GM21723 (cell line): ENCODE results near the gene INTS3.
"Not testable (repeated sequence)": the region's sequence is repeated elsewhere in the genome, so short reads cannot be mapped to it uniquely, and the experiment has no call there.

Experiments used
- ATAC-seq: cut with Tn5 transposase; IDR thresholded peaks from one replicate; pipeline ENCODE4 v1.9.1; 2021; ENCODE audit warnings: mild to moderate bottlenecking, moderate library complexity; ENCODE audit not compliant: unreplicated experiment

INTS3 gene

DNA sequence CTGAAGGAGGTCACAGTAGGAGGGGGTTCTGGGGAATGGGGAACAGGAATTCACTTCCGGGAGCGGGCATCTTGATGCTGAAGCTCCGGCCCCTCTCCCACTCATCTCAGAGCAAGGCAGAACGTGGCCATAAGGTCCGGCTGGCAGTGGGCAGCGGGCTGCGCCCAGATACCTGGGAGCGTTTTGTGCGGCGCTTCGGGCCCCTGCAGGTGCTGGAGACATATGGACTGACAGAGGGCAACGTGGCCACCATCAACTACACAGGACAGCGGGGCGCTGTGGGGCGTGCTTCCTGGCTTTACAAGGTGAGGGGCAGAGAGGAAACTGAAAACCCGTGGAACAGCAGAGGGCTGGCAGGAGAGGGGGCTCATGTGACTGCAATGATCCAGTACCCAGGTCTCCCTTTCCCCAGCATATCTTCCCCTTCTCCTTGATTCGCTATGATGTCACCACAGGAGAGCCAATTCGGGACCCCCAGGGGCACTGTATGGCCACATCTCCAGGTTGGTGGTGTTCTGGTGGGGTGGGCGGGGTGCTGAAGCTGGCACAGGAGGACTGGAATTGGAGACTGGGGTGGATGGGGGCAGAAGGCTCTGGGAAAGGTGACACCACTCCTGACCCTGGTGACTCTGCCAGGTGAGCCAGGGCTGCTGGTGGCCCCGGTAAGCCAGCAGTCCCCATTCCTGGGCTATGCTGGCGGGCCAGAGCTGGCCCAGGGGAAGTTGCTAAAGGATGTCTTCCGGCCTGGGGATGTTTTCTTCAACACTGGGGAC is 50.4 kb downstream of the INTS3 start:
- no peak for ATAC-seq

DNA sequence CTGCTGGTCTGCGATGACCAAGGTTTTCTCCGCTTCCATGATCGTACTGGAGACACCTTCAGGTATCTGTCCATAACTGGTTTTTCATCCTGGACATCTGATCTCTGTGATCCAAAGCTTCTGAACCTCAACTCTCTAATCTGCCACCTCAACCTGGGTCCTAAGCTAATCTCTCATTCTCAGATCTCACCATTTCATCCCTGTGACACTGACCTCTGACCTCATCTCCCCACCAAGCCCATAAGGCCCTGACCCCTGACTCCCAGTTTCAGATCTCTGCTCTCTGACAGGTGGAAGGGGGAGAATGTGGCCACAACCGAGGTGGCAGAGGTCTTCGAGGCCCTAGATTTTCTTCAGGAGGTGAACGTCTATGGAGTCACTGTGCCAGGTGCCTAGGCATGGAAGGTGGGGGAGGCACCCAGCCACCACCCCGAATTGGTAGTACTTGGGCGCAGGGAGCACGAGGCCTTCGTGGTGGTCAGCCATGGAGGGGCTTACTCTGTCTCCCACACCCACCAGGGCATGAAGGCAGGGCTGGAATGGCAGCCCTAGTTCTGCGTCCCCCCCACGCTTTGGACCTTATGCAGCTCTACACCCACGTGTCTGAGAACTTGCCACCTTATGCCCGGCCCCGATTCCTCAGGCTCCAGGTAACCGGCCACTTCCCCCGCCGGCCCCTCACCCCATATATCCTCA is 51.1 kb downstream of the INTS3 start:
- no peak for ATAC-seq

DNA sequence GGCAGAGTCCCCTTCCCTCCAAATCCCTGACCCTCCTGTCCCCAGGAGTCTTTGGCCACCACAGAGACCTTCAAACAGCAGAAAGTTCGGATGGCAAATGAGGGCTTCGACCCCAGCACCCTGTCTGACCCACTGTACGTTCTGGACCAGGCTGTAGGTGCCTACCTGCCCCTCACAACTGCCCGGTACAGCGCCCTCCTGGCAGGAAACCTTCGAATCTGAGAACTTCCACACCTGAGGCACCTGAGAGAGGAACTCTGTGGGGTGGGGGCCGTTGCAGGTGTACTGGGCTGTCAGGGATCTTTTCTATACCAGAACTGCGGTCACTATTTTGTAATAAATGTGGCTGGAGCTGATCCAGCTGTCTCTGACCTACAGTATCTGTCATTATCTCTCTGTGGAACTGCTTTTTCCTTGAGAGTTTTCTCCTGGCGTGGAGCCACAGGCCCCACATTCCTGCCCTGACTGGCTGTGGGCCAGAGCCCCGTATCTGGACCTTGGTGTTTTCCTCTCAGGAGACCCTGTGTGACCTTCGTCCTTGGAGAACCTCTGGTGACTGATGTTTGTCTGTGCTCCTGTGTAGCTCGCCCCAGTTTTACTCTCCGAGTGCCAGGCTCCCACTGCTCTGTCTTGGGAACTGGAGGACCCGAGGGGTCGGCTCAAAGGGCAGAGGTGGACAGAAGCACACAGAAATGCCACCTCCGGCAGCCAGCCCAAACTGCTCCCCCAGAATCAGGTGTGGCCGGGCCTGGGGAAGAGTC is 52.1 kb downstream of the INTS3 start:
- ATAC-seq = no peak

DNA sequence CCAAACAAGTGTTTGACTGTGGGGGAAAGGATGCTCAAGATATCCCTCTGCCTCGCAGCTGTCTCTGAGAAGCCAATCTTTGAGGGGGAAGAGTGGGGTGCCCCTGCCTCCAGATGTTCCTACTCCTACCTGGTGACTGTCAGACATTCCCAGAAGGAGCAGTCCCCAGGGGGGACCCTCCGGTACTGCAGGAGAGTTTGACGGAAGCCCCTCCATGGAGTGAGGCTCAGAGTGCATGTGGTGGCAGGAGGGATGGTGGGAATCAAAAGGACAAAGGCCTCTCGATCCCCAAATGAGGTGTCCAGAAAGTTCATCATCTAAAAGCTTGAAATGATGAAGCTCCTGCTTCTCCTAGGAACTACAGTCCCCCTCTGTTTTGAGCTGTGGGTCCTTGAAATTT is 52.7 kb downstream of the INTS3 start:
- no peak for ATAC-seq

DNA sequence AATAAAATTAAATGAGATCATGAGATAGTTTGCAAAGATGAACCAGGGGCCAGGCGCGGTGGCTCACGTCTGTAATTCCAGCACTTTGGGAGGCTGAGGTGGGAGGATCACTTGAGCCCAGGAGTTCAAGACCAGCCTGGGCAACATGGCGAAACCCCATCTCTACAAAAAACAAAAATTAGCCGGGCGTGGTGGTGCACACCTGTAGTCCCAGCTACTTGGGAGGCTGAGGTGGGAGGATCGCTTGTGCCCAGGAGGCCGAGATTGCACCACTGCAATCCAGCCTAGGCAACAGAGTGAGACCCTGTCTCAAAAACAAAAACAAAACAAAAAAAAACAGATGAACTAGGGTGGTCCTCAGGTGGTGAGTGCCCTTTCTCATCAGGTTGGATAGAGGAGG is 54.8 kb downstream of the INTS3 start:
- not testable (repeated sequence) for ATAC-seq

DNA sequence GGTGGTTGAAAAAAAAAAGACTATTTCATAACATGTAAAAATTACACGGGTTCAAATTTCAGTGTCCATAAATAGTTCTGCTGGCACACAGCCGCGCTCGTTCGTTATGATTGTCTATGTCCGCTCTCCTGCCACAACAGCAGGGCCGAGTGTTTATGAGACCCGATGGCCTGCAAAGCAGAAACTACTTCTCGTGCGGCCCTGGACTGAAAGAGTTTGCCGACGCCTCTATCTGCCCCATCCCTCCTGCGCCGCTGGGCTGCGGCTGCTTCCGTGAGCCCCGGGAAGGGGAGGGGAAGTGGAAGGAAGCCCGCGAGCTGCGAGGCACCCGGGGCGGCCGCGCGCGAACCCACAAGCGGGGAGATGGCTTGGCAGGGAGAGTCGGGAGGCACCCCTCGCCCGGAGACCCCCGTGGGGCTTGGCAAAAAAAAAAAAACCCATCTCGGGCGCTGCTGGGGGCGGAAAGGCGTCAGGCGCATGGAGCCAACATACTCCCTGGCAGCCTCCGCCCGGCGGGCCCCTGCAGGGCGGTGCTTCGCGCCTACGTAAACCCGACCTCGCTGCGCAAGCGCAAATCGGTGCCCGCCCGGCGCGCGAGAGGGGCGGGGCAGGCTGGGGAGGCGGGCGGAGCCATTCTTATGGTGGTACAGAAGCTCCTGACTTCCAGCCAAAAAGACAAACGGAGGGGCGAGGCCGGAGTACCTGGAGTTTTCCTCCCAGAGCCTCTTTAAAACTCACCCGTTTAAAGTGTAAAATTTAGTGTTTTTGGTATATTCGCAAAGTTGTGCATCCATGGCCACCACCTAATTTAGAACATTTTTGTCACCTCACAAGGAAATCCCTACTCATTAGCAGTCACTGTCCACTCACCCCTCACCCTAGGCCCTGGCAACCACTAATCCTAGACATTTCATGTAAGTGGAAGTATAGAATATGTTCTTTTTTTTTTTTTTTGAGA is 55.7 kb downstream of the INTS3 start:
- ATAC-seq = peak; percentile 86

DNA sequence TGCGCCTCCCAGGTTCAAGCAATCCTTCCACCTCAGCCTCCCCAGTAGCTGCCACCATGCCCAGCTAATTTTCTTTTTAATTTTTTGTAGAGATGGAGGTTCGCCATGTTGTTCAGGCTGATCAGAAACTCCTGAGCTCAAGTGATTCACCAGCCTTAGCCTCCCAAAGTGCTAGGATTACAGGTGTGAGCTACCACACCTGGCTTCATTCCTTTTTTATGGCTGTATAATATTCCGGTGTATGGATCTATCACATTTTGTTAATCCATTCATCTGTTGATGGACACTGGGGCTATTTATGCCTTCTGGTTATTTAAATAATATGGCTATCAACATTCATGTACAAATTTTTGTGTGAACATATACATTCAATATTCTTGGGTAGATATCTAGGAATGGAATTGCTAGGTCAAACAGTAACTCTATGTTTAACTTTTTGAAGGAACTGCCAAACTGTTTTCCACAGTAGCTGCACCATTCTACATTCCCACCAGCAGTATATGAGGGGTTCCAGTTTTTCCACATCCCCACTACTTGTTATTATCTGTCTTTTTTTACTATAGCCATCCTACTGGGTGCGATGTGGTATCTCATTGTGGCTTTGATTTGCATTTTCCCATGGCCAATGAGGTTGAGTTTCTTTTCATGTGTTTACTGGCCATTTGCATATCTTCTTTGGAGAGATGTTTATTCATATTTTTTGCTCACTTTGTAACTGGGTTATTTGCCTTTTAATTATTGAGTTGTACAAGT is 58.4 kb downstream of the INTS3 start:
- no peak for ATAC-seq

DNA sequence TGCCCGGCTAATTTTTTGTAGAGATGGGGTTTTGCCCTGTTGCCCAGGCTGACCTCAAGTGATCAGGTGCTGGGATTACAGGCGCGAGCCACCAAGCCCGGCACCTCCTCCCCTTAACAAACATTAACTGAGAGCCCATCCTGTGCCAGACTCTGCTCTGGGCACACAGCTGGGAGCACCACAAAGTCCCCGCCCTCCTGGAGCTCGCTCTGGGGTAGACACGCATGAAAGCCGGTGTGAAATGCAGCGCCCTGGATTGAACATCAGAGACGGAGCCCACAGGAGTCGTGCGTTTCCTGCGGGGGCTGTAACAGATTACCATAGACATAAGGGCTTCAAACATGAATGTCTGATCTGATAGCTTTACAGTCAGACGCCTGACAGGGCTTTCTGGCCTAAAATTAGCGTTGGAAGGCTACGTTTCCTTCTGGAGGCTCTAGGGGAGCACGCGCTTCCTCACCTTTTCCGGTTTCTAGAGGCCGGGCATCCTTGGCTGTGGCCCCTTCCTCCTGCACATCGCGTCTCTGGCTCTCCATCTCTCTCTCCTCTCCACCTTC is 61.7 kb downstream of the INTS3 start:
- no peak for ATAC-seq

DNA sequence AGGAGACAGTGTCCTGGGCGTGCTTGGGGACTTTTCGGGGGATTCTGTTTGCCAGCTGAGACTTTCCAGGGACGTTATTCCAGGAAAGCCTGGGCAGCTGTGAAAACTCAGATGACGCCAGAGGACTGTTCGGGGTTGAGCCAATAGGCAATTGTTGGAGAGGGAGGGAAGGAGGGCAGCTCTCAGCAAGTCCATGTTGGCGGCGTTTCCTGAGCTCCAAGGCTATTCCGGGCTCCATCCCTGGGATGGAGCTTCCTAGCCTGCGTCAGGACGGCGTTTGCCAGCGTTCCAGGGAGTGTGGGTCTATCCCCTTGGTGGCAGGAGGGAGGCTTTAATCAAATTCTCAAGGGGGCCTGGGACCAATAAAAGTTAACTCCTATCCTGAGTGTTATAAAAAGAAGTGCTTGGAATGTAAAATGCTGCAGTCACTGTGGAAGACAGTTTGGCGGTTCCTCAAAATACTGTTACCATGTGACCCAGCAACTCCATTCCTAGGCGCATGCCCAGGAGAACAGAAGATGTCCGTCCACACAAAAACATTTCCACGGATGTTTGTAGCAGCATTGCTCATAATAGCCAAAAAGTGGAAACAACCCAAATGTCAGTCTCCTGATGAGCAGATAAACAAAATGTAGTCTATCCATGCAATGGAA is 62.6 kb downstream of the INTS3 start:
- peak; percentile 2 for ATAC-seq

DNA sequence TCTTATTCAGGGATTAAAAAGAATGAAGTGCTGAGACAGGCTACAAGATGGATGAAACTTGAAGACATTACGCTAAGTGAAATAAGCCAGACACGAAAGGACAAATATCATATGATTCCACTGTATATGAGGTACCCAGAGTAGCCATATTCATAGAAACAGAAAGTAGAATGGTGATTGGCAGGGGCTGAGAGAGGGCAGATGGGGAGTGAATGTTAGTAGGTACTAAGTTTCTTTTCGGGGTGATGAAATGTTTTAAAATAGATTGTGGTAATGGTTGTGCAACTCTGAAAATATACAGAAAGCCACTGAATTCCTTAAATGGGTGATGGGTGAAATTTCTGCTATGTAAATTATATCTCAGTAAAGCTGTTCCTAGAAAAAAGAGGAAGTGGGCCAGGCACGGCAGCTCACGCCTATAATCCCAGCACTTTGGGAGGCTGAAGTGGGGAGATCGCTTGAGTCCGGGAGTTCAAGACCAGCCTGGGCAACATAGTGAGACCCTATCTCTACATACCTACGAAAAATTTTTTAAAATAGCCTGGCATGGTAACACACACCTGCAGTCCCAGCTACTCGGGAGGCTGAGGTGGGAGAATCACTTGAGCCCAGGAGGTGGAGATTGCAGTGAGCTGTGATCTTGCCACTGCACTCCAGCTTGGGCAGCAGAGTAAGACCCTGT is 63.3 kb downstream of the INTS3 start:
- ATAC-seq = peak; percentile 83

DNA sequence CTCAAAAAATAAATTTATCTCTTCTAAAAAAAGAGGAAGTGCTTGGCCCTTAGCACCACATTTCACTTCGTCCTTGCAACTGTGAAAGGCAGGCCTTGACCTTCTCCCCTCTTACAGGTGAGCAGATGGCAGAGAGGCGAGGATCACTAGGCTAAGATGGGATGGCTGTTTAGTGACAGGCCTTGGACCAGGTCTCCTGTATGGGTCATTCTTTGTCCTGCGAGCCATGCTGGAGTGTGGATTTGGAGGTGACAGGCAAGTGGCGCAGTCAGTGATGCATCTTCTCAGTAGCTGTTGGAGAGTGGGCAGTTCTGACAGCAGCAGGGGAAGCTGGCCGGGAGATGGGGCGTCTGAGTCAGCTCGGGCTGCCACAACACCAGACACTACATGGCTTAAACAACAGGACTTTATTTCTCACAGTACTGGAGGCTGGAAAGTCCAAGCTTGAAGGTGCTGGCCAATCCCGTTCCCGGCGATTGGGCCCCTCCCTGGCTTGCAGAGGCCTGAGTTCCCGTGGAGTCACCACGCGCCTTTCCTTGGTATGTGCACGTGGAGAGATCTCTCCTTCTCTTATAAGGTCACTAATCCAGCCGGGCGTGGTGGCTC is 63.9 kb downstream of the INTS3 start:
- ATAC-seq = peak; percentile 9

DNA sequence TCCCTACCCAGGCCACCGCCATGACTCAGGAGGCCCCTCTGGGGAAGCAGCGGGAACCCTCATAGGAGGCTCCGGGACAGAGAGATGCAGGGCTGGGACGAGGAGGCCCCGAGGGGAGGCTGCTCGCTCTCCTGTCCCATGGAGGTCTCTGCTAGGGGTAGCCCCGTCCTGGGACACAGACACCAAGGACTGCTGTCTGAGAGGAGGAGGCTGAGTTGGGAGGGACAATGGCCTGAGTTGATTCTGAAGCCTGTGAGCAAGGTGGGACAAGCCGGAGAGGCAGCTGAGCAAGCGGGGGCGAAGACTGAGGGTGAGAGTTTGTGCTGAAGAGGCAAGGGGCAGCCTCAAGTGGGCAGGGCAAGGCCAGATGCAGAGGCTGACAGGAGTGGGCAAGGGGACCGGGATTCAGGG is 64.8 kb downstream of the INTS3 start:
- no peak for ATAC-seq

DNA sequence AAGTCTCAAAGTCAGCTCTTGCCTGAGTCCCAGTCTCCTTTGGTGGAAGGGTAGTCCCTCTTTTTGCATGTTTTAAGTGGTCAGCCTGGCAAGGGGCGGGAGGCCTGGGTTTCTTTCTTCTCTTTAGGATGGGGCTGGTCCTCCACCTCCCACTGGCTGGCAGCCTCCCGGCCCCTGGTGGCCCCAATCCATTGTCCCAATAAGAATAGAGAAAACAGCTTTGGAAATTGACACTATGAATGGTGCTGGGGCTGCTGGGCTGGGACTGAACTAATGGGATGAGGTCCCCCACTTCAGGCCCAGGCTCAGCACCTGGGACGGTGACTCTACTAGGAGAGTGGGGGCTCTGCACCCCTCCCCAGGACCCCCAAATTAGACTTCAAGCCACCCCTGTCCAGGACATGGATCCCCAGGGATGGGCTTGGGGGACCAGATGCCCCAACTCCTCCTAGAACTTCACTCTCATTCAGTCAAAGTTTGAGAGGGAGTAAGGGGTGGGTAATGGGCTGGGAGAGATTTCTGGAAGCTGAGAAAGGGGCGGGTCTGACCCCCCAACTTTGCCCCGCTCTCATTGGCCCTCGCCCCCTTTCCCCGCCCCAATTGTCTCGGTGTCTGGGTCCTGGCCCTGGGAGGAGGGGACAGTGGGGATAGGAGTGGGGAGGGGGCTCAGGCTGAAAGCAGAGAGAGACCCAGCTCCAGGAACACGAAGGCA is 65.6 kb downstream of the INTS3 start:
- ATAC-seq = no peak

DNA sequence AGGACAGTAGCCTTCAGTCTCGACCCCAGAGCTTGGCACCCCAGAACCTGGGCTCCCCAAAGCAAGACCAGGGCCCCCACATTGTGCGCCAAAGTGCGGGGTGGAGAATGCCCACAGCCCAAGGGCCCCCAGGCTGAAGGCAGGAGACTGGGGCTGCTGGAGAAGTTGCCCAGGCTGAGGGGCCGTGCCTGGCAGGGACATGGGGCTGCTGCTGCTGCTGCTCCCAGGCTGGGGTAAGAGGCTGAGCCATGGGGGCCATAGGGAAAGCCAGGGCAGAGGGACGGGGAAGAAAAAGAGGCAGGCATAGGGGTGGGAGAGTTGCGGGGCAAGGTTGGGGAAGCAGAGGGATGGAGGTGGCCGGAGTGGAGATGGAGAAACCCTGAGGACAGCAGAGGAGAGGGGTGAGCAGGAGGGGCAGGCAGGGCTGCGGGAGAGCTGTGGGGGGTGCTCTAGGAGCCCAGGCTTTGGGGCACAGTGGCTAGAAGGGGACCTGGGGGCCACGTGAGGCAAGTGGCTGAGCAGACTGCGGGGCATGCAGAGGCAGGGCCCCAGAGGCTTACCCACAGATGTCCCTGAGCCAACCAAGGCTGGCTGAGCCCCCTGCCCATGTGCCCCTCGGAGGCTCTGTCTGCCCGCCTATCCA is 66.2 kb downstream of the INTS3 start:
- no peak for ATAC-seq

DNA sequence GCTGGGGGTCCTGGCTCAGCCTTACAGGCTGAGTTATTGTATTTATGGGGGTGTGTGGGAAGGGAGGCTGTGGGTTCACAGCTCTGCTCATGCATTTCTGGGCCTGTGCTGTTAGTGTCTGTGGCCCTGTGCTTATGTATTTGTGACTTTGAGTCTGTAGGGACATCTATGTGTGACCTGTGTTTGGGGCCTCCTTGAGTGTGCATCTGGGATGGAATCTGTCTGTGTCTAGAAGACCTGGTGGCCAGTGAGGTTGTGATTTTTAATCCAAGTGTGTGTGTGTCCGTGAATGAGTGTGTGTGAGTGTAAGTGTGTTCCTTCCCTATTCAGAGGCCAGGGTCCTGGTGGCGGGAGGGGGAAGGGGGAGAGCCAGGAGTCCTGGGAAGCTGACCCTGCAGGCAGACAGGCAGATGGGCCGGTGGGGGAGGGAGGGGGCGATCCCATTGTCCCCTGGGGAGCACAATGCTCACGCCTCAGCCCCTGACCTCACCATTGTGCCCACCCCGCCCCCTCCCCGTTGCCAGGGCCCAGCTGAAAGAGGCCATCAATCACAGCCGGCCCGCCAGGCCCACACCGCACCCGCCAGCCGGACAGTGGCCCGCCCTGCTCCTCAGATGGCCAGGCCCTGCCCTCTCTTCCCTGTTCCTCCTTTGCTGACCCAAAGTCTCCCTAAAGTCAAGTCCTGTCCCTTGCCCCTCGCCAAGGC is 66.9 kb downstream of the INTS3 start:
- no peak for ATAC-seq

DNA sequence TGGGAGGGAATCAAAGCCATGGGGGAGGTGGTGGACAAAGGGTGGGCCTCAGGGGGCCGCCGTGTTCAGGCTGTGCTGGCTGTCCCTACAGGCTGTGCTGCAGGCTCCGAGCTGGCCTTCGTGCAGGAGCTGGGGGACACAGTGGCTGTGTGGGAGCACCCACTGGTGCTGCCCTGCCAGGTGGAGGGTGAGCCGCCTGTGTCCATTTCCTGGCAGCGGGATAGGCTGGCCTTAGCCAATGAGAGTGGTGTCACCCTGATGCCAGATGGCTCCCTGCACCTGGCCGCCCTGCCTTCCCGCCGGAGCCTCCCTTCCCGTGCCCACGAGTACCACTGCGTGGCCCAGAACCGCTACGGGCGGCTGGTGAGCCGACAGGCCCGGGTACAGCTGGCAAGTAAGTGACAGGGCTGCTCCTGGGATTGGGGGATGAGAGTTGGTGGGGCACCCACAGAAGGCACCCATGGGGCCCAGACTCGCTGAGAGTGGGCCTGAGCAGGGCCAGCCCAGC is 67.5 kb downstream of the INTS3 start:
- ATAC-seq = no peak
